C1 segment of cervical spinal cord (tissue), 14 donors: ENCODE data around the gene STAT3.
"Not testable (repeated sequence)": the region's sequence is repeated elsewhere in the genome, so short reads cannot be mapped to it uniquely, and the experiment has no call there.

Experiments used
- DNase-seq, 14 donors: peaks; one replicate each; lab custom pipeline; 2025; lab: John Stamatoyannopoulos, UW

STAT3 gene

GRCh38 chr17:42409523-42410318 is 21.5 kb upstream of the STAT3 start:
- DNase-seq = peak in 7 of 14 donors; percentile 30 to 60 (median 50)

- DNase-seq = peak in 11 of 14 donors; percentile 31 to 85 (median 70)
These were observed 19.8 kb upstream of the STAT3 start for GRCh38 chr17:42408061-42408460.

- DNase-seq = peak in 13 of 14 donors; percentile 36 to 81 (median 70)
These were observed 19.1 kb upstream of the STAT3 start for GRCh38 chr17:42407289-42407836.

- DNase-seq = peak in 2 of 14 donors; percentile 28 to 35
These were observed 18.5 kb upstream of the STAT3 start for GRCh38 chr17:42406615-42407288.

GRCh38 chr17:42405963-42406495 is 17.8 kb upstream of the STAT3 start:
- DNase-seq = peak in 13 of 14 donors; percentile 18 to 82 (median 50)

GRCh38 chr17:42405076-42405475 is 16.8 kb upstream of the STAT3 start:
- DNase-seq = no peak

- no peak for DNase-seq
These were observed 16.2 kb upstream of the STAT3 start for GRCh38 chr17:42404326-42405055.

- peak in 1 of 14 donors; percentile 8 for DNase-seq
These were observed 14.9 kb upstream of the STAT3 start for GRCh38 chr17:42403150-42403549.

- DNase-seq = no peak
These were observed 13.9 kb upstream of the STAT3 start for GRCh38 chr17:42402117-42402516.

GRCh38 chr17:42400844-42401375 is 12.7 kb upstream of the STAT3 start:
- not testable (repeated sequence) for DNase-seq

GRCh38 chr17:42399948-42400843 is 12.0 kb upstream of the STAT3 start:
- no peak for DNase-seq

- DNase-seq = peak in 1 of 14 donors; percentile 78
These were observed 10.9 kb upstream of the STAT3 start for GRCh38 chr17:42399121-42399520.

GRCh38 chr17:42395601-42396000 is 7.4 kb upstream of the STAT3 start:
- not testable (repeated sequence) for DNase-seq

- DNase-seq = no peak
These were observed 6.6 kb upstream of the STAT3 start for GRCh38 chr17:42394838-42395237.

GRCh38 chr17:42392692-42393415 is 4.6 kb upstream of the STAT3 start:
- no peak for DNase-seq

GRCh38 chr17:42391439-42391838 is 3.2 kb upstream of the STAT3 start:
- not testable (repeated sequence) for DNase-seq

- DNase-seq = no peak
These were observed 1.7 kb upstream of the STAT3 start for GRCh38 chr17:42389899-42390298.

GRCh38 chr17:42389135-42389417 is 834 bp upstream of the STAT3 start:
- no peak for DNase-seq

GRCh38 chr17:42387661-42388380 is 421 bp downstream of the STAT3 start:
- peak in 5 of 14 donors; percentile 33 to 64 (median 59) for DNase-seq
